Neural cell (in vitro differentiated cells): ENCODE data around the gene DCDC2.

ENCODE experiments used
- EZH2 ChIP-seq: fragments of 200-600, 300-800 bp; shearing (Covaris generic), sonication (generic); IDR thresholded peaks from 2 replicates; pipeline ENCODE4 v1.6.1; 2014; ENCODE audit warnings: antibody characterized with exemption, low read length, borderline replicate concordance, mild to moderate bottlenecking; ENCODE audit not compliant: insufficient read depth, poor library complexity, severe bottlenecking
- MXI1 ChIP-seq: fragments of 450-650 bp; conservative IDR thresholded peaks from 2 replicates; pipeline ENCODE4 v1.6.1; 2014; ENCODE audit warnings: antibody characterized with exemption, mild to moderate bottlenecking; ENCODE audit not compliant: poor library complexity, severe bottlenecking
- POLR2AphosphoS5 ChIP-seq: IDR thresholded peaks from 2 replicates; pipeline ENCODE4 v1.6.1; 2012
- RAD21 ChIP-seq: fragments of 450-650 bp; conservative IDR thresholded peaks from 2 replicates; pipeline ENCODE4 v1.6.1; 2014; ENCODE audit warnings: antibody characterized with exemption, mild to moderate bottlenecking, moderate library complexity
- REST ChIP-seq: IDR thresholded peaks from 2 replicates; pipeline ENCODE4 v1.6.1; 2012; ENCODE audit warnings: borderline replicate concordance
- SMC3 ChIP-seq: fragments of 450-650 bp; conservative IDR thresholded peaks from 2 replicates; pipeline ENCODE4 v1.6.1; 2014; ENCODE audit warnings: antibody characterized with exemption, mild to moderate bottlenecking, moderate library complexity; ENCODE audit not compliant: poor library complexity
- TF ChIP-seq, protein P1 (sequence below): fragments of 450-650 bp; IDR thresholded peaks from 2 replicates; pipeline ENCODE4 v1.5.1; 2014; ENCODE audit warnings: antibody characterized with exemption, mild to moderate bottlenecking, moderate library complexity; ENCODE audit not compliant: poor library complexity, severe bottlenecking

DNA sequence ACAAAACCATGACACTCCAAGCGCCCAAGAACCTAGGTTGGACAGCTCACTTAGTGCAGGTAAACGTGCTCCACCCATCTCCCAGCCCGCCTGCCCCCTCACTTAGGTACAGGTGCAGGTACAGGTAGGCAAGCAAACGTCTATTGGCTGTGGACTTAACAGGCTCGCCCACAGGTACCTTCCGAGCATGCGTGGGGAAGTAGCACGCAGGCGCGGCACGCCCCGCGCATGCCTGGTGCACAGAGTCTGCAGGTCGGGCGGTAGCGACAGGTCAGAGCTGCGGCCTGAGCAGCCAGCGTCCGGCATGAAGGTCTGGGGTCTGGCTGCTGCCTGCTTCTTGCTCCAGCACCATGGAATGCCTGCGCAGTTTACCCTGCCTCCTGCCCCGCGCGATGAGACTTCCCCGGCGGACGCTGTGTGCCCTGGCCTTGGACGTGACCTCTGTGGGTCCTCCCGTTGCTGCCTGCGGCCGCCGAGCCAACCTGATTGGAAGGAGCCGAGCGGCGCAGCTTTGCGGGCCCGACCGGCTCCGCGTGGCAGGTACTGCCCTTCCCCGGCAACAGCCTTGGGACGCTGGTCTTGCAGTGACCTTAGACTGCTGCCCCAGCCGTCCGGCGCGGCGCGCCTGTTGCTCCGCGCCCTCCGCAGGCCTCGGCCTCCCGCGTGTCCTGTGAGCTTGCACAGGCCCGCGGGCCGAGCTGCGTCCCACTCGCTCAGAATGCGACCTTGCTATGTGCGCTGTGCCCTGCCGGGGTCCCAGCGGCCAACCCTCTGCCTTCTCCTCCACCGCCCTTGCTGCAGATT is 45.0 kb upstream of the DCDC2 start, which contains the start of gene MRS2:
- TF ChIP-seq, protein P1, sequence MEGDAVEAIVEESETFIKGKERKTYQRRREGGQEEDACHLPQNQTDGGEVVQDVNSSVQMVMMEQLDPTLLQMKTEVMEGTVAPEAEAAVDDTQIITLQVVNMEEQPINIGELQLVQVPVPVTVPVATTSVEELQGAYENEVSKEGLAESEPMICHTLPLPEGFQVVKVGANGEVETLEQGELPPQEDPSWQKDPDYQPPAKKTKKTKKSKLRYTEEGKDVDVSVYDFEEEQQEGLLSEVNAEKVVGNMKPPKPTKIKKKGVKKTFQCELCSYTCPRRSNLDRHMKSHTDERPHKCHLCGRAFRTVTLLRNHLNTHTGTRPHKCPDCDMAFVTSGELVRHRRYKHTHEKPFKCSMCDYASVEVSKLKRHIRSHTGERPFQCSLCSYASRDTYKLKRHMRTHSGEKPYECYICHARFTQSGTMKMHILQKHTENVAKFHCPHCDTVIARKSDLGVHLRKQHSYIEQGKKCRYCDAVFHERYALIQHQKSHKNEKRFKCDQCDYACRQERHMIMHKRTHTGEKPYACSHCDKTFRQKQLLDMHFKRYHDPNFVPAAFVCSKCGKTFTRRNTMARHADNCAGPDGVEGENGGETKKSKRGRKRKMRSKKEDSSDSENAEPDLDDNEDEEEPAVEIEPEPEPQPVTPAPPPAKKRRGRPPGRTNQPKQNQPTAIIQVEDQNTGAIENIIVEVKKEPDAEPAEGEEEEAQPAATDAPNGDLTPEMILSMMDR, result no peak
- TF ChIP-seq RAD21 (peak; percentile 46), MXI1 (peak; percentile 80), POLR2AphosphoS5 (peak; percentile 94), SMC3 (peak; percentile 56), EZH2 (no peak), REST (peak; percentile 82)
